Cardiac muscle cell (in vitro differentiated cells and primary cell): ENCODE results near the gene FBXO34. TPM values are rescaled to one million over a fixed set of nuclear protein-coding genes. Genes with fewer than 3 reads are reported as not detected.
"Not testable (repeated sequence)": the region's sequence is repeated elsewhere in the genome, so short reads cannot be mapped to it uniquely, and the experiment has no call there.

Experiments used
- DNase-seq, 2 donors: peaks; one replicate each; pipeline versions ENCODE4 v3.0.0 to v3.0.0-alpha.2; 2010 to 2017; ENCODE audit warnings: low read depth in 1 of 2, low spot score in 1 of 2
- H3K27ac ChIP-seq: fragments of 200-600 bp; sonication (generic); 2 replicates; pipeline ENCODE4 v1.5.1; 2016
- H3K27me3 ChIP-seq: fragments of 200-600 bp; sonication (generic); 2 replicates; pipeline ENCODE4 v1.6.0; 2016; ENCODE audit warnings: control low read depth
- H3K36me3 ChIP-seq: fragments of 200-600 bp; sonication (generic); 2 replicates; pipeline ENCODE4 v1.5.1; 2016; ENCODE audit warnings: control low read depth
- H3K4me1 ChIP-seq: fragments of 200-600 bp; sonication (generic); 2 replicates; pipeline ENCODE4 v1.8.1; 2017; ENCODE audit warnings: low read depth, mild to moderate bottlenecking, mixed run types
- H3K4me3 ChIP-seq: fragments of 200-600 bp; sonication (generic); 2 replicates; pipeline ENCODE4 v1.5.1; 2016; ENCODE audit warnings: mild to moderate bottlenecking
- H3K9me3 ChIP-seq: fragments of 200-600 bp; sonication (generic); 2 replicates; pipeline ENCODE4 v1.5.1; 2017; ENCODE audit warnings: low read depth, mild to moderate bottlenecking, control low read depth
- polyA plus RNA-seq: library from polyadenylated mRNA; unstranded; fragments of >200 nt; fragmentation: Nextera tagmentation; extraction: Ambion mirVana; gene quantifications from 2 replicates; pipeline ENCODE4 v1.2.1, GENCODE V29; 2016
- total RNA-seq: library from RNA; depleted of rRNA; stranded (reverse); fragments of >200 nt; gene quantifications from 2 replicates; pipeline ENCODE4 v1.2.3, GENCODE V29; 2016
- TF ChIP-seq, protein P1 (sequence below): IDR thresholded peaks from 2 replicates; pipeline ENCODE4 v1.5.1; 2012; ENCODE audit warnings: low read depth, mild to moderate bottlenecking, low read length

Gene FBXO34
- total and polyA plus RNA-seq, 2 experiments from 2014 or later: 19.2 to 21.1 TPM

DNA sequence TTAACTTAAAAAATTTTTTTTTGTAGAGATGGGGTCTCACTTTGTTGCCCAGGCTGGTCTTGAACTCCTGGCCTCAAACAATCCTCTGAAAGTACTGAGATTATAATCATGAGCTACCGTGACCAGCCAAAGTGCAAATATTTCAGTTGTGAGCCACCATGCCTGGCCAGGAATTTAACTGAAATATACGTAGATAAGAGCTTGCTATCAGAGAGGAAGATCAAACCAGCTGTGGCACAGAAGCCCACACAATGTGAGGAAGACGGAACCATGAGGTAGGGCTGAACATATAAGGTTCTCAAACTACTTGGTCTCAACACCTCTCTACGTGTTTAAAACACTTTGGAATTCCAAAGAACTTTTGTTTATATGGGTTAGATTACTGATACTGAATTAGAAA is 111.3 kb downstream of the FBXO34 start:
- H3K27ac ChIP-seq: peak overlapping the region; percentile 18
- H3K27me3 ChIP-seq: no peaks in the 10 kb centered on the region
- no peak for DNase-seq
- peaks cover 5% of the 10 kb centered on the region for H3K4me1 ChIP-seq
- no peak overlapping the region for H3K4me3 ChIP-seq
- TF ChIP-seq, protein P1, sequence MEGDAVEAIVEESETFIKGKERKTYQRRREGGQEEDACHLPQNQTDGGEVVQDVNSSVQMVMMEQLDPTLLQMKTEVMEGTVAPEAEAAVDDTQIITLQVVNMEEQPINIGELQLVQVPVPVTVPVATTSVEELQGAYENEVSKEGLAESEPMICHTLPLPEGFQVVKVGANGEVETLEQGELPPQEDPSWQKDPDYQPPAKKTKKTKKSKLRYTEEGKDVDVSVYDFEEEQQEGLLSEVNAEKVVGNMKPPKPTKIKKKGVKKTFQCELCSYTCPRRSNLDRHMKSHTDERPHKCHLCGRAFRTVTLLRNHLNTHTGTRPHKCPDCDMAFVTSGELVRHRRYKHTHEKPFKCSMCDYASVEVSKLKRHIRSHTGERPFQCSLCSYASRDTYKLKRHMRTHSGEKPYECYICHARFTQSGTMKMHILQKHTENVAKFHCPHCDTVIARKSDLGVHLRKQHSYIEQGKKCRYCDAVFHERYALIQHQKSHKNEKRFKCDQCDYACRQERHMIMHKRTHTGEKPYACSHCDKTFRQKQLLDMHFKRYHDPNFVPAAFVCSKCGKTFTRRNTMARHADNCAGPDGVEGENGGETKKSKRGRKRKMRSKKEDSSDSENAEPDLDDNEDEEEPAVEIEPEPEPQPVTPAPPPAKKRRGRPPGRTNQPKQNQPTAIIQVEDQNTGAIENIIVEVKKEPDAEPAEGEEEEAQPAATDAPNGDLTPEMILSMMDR: no peak
- H3K9me3 ChIP-seq: no peaks in the 10 kb centered on the region
- H3K36me3 ChIP-seq: peaks cover 26% of the 10 kb centered on the region

DNA sequence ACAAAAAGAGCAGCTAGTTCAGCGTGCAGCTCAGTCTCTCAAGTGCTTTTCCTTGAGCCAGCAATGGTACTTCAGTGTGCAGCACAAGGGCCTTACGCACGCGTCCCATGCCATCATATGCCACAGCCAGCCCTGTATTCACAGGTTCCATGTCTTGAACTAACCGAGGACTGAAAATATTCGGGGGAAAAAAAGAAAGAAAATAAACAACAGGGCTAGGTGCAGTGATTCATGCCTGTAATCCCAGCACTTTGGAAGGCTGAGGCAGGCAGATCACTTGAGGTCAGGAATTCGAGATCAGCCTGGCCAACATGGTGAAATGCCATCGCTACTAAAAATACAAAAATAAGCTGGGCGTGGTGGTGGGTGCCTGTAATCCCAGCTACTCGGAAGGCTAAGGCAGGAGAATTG is 111.8 kb downstream of the FBXO34 start:
- H3K27me3 ChIP-seq, H3K4me3 ChIP-seq, H3K4me1 ChIP-seq, H3K9me3 ChIP-seq: not testable (repeated sequence)
- peaks cover 21% of the 10 kb centered on the region for H3K36me3 ChIP-seq
- H3K27ac ChIP-seq: peak overlapping the region; percentile 18
- DNase-seq: peak in 1 of 2 donors; percentile 7

DNA sequence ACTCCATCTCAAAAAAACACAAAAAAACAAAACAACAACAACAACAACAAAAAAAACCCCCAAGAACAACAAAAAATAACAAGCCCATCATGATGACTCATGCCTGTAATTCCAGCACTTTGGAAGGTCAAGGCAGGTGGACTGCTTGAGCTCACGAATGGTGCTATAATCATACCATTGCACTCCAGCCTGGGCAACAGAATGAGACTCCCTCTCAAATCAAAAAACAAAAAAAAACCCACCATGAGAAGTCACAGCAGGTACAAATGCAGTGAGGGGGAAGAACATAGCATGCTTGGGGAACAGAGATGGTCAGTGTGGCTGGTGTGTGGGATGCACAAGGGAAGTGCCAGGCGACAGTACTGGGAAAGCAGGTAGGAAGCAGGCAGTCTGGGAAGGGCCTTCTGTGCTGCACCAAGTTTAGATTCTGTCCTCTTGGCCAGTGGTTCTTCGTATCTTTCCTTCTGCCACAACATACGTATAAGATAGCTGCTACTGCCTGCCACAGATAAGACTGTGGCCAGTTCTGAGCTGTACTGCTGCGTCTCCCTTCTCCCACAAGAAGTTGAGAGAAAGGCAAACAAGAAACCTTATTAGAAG is 112.4 kb downstream of the FBXO34 start:
- Histone ChIP-seq H3K4me3 (no peak overlapping the region), H3K27ac (no peak overlapping the region), H3K27me3 (no peaks in the 10 kb centered on the region), H3K36me3 (peaks cover 21% of the 10 kb centered on the region), H3K4me1 (peaks cover 5% of the 10 kb centered on the region), H3K9me3 (no peaks in the 10 kb centered on the region)
- peak; percentile 4 to 20 for DNase-seq
- TF ChIP-seq, protein P1: no peak

DNA sequence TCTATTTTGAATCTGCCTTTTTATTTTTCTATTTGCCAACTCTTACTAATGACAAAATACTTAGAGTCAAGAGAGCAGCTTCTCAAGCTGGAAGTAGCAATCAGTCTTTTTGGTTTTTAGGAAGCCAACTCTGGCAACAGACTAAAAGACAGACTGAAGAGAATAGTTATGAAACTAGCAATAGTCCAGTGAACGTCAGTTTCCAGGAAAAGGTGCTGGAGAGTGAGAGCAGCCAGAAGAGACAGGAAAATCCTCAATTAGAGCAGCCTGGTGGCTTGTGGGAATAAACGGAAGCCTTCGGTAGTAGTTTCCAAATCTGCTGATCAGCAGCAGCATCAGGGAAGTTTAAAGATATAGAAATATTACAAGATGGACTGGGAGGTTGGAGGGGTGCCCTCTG is 113.3 kb downstream of the FBXO34 start:
- Histone ChIP-seq H3K4me1 (peaks cover 5% of the 10 kb centered on the region), H3K4me3 (no peak overlapping the region), H3K9me3 (no peaks in the 10 kb centered on the region), H3K36me3 (peaks cover 23% of the 10 kb centered on the region), H3K27me3 (no peaks in the 10 kb centered on the region), H3K27ac (no peak overlapping the region)
- no peak for DNase-seq
- TF ChIP-seq, protein P1: no peak

DNA sequence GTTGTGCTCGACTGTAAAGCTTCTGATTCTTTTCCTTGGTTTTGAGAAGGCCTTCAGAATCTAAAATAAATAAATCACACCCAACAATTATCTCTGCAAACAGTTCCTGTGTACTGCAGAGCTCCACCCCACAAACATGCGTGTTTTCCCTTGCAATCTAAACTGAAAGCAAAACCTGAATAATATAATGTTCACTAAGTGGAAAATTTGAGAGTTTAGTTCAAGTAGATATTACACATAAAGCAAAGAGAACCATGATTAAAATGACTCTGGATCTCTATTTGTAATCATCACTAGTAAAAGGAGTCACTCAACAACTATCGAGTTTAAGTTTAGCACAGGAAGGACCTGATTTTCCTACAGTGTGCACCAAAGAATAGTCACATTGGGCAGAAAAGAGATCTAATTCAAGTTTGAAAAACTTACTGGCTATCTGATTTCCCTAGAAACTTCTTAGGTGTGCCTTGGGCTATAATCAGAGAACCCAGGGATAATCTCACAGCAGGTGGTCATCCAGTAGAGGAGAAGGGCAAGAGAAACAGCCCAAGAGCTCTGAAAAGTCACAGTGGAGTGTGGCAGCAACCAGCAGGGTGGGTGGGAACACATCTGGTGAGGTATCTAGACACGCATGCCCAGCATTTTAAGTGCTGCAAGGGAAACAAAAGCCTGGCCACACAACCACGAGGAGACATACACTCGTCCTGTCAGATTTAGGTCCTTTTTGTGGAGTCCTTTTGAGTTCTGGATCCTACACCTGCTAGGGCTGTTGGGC is 115.0 kb downstream of the FBXO34 start:
- no peaks in the 10 kb centered on the region for H3K9me3 ChIP-seq
- peaks cover 5% of the 10 kb centered on the region for H3K4me1 ChIP-seq
- no peak overlapping the region for H3K4me3 ChIP-seq
- no peak overlapping the region for H3K27ac ChIP-seq
- TF ChIP-seq, protein P1: no peak
- H3K27me3 ChIP-seq: no peaks in the 10 kb centered on the region
- H3K36me3 ChIP-seq: peaks cover 25% of the 10 kb centered on the region
- no peak for DNase-seq

DNA sequence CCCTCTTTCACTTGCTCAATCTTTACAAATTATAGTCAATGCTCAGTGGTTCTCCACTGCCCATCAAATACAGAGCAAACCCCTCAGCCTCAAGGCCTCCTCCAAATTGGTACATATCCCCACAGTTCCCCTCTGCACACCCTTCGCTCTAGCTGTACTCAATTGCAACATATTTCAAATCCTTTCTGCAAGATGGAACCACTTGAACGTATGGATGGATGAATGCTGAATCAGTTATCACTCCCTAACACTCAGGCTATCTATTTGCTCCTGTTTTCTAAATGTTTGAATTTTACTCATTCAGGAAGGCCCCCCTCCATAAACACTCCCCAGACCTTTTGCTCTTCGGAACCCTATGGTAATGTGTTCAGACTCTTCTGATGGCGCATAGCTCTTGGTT is 115.9 kb downstream of the FBXO34 start:
- DNase-seq: no peak
- Histone ChIP-seq H3K9me3 (no peaks in the 10 kb centered on the region), H3K36me3 (peaks cover 18% of the 10 kb centered on the region), H3K27ac (no peak overlapping the region), H3K4me3 (no peak overlapping the region), H3K4me1 (peaks cover 5% of the 10 kb centered on the region), H3K27me3 (no peaks in the 10 kb centered on the region)
- TF ChIP-seq, protein P1: no peak
